HG03025 (cell line): ENCODE results near the gene IL1RAP.

ENCODE experiments used
- ATAC-seq: cut with Tn5 transposase; IDR thresholded peaks from one replicate; pipeline ENCODE4 v1.9.1; 2021; ENCODE audit warnings: mild to moderate bottlenecking, moderate library complexity; ENCODE audit not compliant: unreplicated experiment, low FRiP score

The IL1RAP gene

GRCh38 chr3:190539526-190539925 lies 25.6 kb downstream of the IL1RAP start:
- ATAC-seq: no peak

GRCh38 chr3:190541008-190541407 lies 27.1 kb downstream of the IL1RAP start:
- ATAC-seq: no peak

DNA sequence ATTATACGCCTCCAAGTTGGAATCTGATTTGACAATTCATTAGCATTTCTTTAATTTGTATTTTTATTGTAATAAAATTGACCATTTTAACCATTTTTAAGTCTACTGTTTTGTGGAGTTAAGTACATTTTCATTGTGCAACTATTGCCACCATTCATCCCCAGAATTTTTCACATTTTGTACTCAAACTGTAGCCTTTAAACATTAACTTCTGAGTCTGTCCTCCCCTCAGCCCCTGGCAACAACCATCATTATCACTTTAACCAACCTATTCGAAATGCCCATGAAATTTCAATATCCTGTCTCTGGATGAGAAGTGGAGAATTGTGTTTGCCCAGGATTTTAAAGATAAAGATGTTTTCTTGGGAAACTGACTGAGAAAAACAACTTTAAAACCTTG lies 27.7 kb downstream of the IL1RAP start:
- ATAC-seq: no peak

DNA sequence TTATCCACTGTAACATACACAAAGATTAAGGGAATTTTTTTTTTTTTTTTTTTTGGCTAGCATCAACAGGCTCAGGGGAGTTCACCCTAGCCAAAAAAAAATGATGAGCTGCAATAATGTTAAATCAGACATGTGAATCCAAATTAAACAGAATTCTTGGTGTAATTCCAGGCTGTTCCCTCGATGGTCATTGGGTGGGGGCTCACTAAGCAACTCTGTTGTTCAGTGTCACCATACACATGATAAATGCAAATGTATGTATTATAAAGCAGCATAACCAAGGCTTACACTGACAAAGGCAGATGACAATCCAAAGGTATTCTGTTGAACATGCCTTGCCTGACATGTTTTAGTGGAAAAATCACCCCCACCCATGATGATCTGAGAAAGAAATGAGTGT lies 29.0 kb downstream of the IL1RAP start:
- ATAC-seq: no peak

- no peak for ATAC-seq
These were observed 29.8 kb downstream of the IL1RAP start for GRCh38 chr3:190543671-190544070.

- no peak for ATAC-seq
These were observed 31.3 kb downstream of the IL1RAP start for GRCh38 chr3:190545191-190545590.

- ATAC-seq: no peak
These were observed 33.1 kb downstream of the IL1RAP start for GRCh38 chr3:190546881-190547510.

- ATAC-seq: no peak
These were observed 34.3 kb downstream of the IL1RAP start for GRCh38 chr3:190548031-190548656.

GRCh38 chr3:190552021-190552420 lies 38.1 kb downstream of the IL1RAP start:
- ATAC-seq: no peak

- ATAC-seq: no peak
These were observed 39.3 kb downstream of the IL1RAP start for GRCh38 chr3:190552969-190553759.

DNA sequence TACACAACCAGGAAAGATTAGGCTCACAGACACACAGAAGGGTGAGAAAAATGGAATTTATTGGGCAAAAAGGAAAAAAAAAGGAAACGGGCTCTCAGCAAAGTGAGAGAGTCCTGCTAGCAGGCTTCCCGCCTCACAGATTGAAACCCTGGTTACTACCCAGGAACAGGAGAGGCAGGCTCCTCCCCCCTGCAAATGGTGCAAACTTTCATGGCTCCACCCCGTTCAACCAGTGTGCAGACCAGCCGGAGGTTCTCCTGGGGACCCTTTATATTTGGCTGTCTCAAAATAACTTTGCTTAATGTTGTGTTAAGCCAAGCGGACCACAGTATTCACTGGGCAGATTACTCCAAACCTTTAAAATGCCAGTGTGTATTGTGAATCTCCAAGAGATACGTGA lies 40.3 kb downstream of the IL1RAP start:
- no peak for ATAC-seq

GRCh38 chr3:190556351-190556750 lies 42.5 kb downstream of the IL1RAP start:
- no peak for ATAC-seq

GRCh38 chr3:190557296-190557695 lies 43.4 kb downstream of the IL1RAP start:
- ATAC-seq: no peak

DNA sequence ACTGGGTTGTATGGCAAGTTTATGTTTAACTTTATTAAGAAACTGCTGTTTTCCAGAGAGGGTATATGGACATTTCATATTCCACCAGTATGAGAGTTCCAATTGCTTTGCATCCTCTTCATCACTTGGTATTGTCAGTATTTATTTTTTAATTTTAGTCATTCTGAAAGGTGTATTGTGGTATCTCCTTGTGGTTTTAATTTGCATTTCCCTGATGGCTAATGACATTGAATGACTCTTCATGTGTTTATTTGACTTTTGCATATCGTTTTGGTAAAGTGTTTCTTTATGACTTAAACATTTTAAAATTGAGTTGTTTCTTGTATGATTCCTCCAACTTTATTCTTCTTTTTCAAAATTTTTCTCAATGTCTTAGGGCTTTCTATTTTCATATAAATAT lies 44.4 kb downstream of the IL1RAP start:
- no peak for ATAC-seq

- no peak for ATAC-seq
These were observed 44.9 kb downstream of the IL1RAP start for GRCh38 chr3:190558796-190559195.

GRCh38 chr3:190560013-190560895 lies 46.4 kb downstream of the IL1RAP start:
- no peak for ATAC-seq

DNA sequence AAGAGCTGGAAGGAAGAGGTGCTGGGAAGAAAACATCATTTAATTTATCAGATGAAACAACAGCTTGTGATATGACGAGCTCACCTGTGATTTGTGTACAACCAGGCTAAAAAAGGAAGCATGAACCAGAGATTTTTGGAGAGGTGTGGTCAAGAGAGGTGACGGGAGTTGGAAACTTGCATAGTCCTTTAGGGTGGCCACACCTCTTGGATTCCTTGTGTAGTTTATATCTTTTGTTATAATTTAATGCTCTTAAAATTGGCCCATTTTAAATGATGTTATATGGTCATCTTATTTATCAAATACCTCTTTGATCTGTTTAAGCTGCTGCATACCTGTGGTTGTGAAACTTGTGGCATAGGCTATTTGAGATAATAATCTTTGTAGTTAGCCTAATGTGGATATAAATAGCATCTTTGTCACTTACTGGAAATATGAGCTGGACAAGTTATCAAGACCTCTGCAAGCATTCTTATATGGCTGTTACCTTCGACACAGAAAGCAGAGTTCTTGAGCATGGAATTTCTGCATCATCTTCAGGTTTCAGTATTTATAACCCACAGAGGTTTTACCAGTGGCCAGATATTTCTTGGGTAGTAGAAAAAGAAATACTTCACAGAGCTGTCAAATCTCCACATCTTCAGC lies 49.1 kb downstream of the IL1RAP start:
- no peak for ATAC-seq

- no peak for ATAC-seq
These were observed 50.3 kb downstream of the IL1RAP start for GRCh38 chr3:190564175-190564574.

DNA sequence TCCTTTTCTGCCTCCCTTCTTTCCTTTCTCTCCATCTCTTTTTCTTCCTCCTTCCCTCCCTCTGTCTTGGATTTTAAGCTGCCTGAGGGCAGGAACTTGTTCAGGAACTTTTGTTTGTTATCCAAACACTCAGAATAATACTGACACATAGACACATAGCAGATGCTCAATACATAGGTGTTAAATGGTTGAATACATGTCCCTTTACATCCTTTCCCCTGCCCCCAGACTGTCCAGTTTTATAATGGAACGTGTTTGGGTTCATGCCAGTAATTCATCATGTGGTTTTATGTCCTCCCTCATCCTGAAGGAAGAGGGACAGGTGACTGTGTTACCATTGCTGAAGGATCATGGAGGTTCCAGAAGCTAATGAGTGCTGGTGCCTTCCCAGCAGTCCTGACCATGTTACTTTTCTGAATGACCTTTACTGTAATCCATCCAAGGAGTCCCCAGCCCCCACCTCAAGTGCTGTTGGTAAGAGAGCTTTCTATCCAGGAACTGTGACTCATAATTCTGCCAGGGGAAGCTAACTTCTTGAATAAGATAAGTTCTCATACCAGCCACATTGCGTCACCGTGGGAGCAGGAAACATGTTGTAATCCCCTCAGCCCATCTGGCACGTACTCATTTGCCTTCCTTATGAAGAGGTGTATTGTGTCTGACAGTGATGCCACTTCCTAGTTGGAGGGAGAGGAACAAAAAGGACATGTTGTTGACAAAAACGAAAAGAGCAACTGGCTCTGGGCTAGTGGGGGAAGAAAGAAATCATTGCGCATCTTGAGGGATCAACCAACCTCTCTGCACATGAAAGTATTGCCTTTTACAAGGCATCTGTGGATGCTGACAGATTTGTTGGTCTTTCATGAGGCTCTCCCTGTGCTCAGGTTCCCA lies 52.4 kb downstream of the IL1RAP start:
- ATAC-seq: no peak
